GM12865 (cell line): ENCODE data around the gene FCN3.
A peak's percentile ranks its signal among the peaks of the same experiment; 100 is the strongest.

ENCODE experiments used
- DNase-seq: peaks from one replicate; pipeline ENCODE4 v3.0.0; 2010; ENCODE audit warnings: low read depth
- H3K4me3 ChIP-seq: 2 replicates; pipeline ENCODE4 v1.5.1; 2011; ENCODE audit warnings: mild to moderate bottlenecking, low read depth, low read length, control low read depth
- TF ChIP-seq, protein P1 (sequence below): IDR thresholded peaks from 2 replicates; pipeline ENCODE4 v1.5.1; 2011; ENCODE audit warnings: low read length, control low read depth, low read depth, inconsistent platforms; ENCODE audit not compliant: insufficient read depth; ENCODE audit errors: missing control alignments

Gene FCN3

DNA sequence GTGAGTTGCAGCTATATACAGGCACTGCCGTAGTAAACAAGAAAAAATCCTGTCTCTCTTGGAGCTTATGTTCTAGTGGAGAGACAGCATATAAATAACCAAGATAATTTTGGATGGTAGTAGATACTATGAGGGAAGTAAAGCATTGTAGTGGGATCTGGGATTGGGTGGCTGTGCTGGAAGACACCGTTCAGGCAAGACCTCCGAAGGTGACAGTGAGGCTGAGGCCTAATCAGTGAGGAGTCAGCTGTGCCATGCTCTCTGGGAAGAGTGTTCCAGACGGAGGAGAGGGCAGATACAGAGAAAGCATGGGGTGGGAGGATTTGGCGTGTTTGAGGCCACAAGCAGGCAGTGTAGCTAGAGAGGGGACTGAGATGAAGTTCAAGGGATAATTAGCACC lies 46.7 kb downstream of the FCN3 start:
- no peak overlapping the region for H3K4me3 ChIP-seq
- DNase-seq, result no peak
- TF ChIP-seq, protein P1, sequence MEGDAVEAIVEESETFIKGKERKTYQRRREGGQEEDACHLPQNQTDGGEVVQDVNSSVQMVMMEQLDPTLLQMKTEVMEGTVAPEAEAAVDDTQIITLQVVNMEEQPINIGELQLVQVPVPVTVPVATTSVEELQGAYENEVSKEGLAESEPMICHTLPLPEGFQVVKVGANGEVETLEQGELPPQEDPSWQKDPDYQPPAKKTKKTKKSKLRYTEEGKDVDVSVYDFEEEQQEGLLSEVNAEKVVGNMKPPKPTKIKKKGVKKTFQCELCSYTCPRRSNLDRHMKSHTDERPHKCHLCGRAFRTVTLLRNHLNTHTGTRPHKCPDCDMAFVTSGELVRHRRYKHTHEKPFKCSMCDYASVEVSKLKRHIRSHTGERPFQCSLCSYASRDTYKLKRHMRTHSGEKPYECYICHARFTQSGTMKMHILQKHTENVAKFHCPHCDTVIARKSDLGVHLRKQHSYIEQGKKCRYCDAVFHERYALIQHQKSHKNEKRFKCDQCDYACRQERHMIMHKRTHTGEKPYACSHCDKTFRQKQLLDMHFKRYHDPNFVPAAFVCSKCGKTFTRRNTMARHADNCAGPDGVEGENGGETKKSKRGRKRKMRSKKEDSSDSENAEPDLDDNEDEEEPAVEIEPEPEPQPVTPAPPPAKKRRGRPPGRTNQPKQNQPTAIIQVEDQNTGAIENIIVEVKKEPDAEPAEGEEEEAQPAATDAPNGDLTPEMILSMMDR, result no peak

- no peak for DNase-seq
- TF ChIP-seq, protein P1, result no peak
- H3K4me3 ChIP-seq, result no peak overlapping the region
These were observed 49.3 kb downstream of the FCN3 start for GRCh38 chr1:27325286-27325685.

DNA sequence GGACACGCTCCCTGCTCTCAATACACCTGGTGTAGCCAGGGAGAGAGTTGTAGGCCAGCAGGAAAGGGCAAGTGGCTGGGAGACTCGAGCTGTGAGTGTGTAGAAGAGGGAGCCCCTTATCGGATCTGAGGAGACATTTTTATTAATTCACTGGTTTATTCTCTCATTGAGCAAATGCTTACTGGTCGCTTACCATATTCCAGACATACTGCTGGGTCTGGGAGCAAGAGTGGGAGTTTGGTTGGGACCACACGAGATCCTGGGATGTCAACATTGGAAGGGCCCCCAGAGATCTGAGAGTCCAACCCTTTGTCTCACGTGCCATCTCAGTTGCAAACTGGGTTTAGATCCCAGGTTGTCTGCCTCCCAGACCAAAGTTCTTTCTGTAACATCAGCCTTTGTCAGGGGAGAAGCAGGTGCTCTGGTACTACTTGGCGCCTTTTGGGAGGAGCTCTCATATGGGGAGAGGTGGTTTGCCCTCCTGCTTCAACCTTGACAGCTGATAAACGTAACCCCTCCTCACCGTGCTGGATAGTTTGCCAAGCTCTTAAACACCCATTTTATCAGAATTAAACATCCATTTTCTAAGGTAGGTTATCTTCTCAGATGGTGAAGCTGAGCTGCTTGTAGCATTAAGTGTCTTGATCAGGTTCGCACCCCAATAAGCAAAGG lies 51.9 kb downstream of the FCN3 start:
- TF ChIP-seq, protein P1, result no peak
- no peak for DNase-seq
- peak overlapping the region; percentile 69 for H3K4me3 ChIP-seq

DNA sequence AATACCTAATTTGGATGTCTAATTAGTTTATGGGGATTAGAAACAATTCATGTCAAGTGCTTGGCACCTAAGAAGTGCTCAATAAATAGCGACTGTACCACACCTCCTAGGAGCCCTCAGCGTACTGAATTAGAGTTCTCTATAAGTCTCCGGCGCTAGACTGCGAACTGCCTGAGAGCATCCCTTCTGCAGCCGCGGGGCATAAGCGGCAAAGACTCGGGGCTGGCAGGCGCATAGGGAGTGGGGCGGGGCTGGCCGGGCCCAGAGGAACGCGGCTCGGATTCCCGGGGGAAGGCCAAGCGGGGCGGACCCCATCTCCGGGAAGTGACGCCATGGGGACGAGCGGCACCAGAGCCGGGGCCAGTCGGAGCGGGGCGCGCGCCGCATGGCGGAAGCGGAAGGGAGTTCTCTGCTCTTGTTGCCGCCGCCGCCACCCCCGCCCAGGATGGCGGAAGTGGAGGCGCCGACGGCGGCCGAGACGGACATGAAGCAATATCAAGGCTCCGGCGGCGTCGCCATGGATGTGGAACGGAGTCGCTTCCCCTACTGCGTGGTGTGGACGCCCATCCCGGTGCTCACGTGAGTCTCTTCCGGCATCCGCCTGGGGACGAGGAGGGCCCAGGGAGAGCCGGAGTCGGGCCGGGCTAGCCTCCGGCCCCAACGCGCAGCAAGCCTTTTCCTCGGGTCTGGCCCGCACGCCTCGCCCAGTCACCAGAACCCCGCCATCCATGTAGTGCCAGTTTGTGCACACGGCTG lies 52.6 kb downstream of the FCN3 start, which contains the start of gene TMEM222:
Gene TMEM222, plus strand, starts transcription at position 351 of the 756 bp plus-strand sequence. Its CDS starts 35 bp downstream, at position 386.
- DNase-seq, result peak; percentile 98
- peak within 1 kb of the TSS; percentile 69 for H3K4me3 ChIP-seq
- TF ChIP-seq, protein P1, result no peak
